ENCODE measurements around the gene GHITM. TPM values are rescaled to one million over a fixed set of nuclear protein-coding genes. Genes with fewer than 3 reads are reported as not detected.

The GHITM gene
- total and polyA plus RNA-seq, 2 of the 8 experiments (the other 6 are each of a cell fraction or from before 2014, with no cell fraction given) = 86.2 to 97.0 TPM

- TF ChIP-seq, protein P1, sequence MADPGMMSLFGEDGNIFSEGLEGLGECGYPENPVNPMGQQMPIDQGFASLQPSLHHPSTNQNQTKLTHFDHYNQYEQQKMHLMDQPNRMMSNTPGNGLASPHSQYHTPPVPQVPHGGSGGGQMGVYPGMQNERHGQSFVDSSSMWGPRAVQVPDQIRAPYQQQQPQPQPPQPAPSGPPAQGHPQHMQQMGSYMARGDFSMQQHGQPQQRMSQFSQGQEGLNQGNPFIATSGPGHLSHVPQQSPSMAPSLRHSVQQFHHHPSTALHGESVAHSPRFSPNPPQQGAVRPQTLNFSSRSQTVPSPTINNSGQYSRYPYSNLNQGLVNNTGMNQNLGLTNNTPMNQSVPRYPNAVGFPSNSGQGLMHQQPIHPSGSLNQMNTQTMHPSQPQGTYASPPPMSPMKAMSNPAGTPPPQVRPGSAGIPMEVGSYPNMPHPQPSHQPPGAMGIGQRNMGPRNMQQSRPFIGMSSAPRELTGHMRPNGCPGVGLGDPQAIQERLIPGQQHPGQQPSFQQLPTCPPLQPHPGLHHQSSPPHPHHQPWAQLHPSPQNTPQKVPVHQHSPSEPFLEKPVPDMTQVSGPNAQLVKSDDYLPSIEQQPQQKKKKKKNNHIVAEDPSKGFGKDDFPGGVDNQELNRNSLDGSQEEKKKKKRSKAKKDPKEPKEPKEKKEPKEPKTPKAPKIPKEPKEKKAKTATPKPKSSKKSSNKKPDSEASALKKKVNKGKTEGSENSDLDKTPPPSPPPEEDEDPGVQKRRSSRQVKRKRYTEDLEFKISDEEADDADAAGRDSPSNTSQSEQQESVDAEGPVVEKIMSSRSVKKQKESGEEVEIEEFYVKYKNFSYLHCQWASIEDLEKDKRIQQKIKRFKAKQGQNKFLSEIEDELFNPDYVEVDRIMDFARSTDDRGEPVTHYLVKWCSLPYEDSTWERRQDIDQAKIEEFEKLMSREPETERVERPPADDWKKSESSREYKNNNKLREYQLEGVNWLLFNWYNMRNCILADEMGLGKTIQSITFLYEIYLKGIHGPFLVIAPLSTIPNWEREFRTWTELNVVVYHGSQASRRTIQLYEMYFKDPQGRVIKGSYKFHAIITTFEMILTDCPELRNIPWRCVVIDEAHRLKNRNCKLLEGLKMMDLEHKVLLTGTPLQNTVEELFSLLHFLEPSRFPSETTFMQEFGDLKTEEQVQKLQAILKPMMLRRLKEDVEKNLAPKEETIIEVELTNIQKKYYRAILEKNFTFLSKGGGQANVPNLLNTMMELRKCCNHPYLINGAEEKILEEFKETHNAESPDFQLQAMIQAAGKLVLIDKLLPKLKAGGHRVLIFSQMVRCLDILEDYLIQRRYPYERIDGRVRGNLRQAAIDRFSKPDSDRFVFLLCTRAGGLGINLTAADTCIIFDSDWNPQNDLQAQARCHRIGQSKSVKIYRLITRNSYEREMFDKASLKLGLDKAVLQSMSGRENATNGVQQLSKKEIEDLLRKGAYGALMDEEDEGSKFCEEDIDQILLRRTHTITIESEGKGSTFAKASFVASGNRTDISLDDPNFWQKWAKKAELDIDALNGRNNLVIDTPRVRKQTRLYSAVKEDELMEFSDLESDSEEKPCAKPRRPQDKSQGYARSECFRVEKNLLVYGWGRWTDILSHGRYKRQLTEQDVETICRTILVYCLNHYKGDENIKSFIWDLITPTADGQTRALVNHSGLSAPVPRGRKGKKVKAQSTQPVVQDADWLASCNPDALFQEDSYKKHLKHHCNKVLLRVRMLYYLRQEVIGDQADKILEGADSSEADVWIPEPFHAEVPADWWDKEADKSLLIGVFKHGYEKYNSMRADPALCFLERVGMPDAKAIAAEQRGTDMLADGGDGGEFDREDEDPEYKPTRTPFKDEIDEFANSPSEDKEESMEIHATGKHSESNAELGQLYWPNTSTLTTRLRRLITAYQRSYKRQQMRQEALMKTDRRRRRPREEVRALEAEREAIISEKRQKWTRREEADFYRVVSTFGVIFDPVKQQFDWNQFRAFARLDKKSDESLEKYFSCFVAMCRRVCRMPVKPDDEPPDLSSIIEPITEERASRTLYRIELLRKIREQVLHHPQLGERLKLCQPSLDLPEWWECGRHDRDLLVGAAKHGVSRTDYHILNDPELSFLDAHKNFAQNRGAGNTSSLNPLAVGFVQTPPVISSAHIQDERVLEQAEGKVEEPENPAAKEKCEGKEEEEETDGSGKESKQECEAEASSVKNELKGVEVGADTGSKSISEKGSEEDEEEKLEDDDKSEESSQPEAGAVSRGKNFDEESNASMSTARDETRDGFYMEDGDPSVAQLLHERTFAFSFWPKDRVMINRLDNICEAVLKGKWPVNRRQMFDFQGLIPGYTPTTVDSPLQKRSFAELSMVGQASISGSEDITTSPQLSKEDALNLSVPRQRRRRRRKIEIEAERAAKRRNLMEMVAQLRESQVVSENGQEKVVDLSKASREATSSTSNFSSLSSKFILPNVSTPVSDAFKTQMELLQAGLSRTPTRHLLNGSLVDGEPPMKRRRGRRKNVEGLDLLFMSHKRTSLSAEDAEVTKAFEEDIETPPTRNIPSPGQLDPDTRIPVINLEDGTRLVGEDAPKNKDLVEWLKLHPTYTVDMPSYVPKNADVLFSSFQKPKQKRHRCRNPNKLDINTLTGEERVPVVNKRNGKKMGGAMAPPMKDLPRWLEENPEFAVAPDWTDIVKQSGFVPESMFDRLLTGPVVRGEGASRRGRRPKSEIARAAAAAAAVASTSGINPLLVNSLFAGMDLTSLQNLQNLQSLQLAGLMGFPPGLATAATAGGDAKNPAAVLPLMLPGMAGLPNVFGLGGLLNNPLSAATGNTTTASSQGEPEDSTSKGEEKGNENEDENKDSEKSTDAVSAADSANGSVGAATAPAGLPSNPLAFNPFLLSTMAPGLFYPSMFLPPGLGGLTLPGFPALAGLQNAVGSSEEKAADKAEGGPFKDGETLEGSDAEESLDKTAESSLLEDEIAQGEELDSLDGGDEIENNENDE (IDR thresholded peaks at IDR 0.05; ENCODE audit: insufficient replicate concordance, low read length) = no peak
- TF ChIP-seq RBBP5 (IDR thresholded peaks at IDR 0.05; ENCODE audit: borderline replicate concordance, low read depth, low read length) (no peak), SAP30 (IDR thresholded peaks at IDR 0.05; ENCODE audit: insufficient read depth, insufficient replicate concordance, low read length) (no peak)
These were observed 61.4 kb downstream of the GHITM start (continued) for GRCh38 chr10:84200537-84201243.

All from H1 (cell line).